NCI-H146 treated with DMSO at 0.1 percent for 48 hours (cell line): ENCODE data around the gene GET3.
"Not testable (repeated sequence)": the region's sequence is repeated elsewhere in the genome, so short reads cannot be mapped to it uniquely, and the experiment has no call there.

Experiments used
- DNase-seq: peaks from one replicate; lab custom pipeline; 2025; ENCODE audit not compliant: unreplicated experiment; lab: John Stamatoyannopoulos, UW

GET3 gene

DNA sequence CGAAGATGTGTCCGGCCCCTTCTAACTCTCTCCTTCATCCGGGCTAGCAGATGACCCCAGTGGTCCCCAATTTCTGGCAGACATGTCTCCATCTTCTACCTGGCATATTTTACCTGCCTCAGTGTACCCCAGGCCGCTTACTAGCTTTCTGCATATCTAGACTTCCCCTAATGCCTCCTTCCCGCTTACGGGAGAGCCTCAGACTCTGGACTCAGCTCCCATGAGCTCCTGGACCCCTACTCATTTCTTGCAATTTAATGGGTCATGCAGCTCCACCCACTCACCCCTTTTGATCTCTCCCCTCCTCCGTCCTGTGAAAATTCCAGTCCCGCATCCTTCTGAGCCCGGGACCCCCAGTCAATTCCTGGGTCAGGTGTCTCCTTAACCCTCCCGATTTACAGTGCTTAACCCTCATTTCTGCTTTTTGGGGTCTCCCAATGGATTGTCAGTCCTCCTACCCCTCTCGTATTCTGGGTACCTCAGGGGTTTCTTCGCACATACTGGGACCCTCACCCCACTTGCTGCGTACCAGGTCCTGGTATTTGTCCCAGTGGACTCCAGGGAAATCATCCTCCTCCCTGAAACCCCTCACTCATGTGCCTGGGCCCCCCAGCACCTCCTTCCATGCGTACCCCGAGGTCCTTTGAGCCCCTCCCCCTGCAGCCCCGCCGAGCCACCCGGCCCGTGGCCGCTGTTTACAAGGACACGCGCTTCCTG, 53.5 kb downstream of the GET3 start:
- DNase-seq, result no peak

GRCh38 chr19:12791345-12792050, 54.2 kb downstream of the GET3 start, which contains the start of gene JUNB:
Gene JUNB, plus strand, starts transcription at chr19:12791486. Its CDS starts 286 bp downstream, at chr19:12791772.
- peak; percentile 93 for DNase-seq

DNA sequence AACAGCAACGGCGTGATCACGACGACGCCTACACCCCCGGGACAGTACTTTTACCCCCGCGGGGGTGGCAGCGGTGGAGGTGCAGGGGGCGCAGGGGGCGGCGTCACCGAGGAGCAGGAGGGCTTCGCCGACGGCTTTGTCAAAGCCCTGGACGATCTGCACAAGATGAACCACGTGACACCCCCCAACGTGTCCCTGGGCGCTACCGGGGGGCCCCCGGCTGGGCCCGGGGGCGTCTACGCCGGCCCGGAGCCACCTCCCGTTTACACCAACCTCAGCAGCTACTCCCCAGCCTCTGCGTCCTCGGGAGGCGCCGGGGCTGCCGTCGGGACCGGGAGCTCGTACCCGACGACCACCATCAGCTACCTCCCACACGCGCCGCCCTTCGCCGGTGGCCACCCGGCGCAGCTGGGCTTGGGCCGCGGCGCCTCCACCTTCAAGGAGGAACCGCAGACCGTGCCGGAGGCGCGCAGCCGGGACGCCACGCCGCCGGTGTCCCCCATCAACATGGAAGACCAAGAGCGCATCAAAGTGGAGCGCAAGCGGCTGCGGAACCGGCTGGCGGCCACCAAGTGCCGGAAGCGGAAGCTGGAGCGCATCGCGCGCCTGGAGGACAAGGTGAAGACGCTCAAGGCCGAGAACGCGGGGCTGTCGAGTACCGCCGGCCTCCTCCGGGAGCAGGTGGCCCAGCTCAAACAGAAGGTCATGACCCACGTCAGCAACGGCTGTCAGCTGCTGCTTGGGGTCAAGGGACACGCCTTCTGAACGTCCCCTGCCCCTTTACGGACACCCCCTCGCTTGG, 55.0 kb downstream of the GET3 start:
- DNase-seq, result peak; percentile 75

GRCh38 chr19:12792853-12793289, 55.6 kb downstream of the GET3 start:
- DNase-seq, result peak; percentile 74

GRCh38 chr19:12793290-12794195, 56.2 kb downstream of the GET3 start:
- DNase-seq, result peak; percentile 89

- no peak for DNase-seq
These were observed 57.1 kb downstream of the GET3 start for GRCh38 chr19:12794196-12794941.

- DNase-seq, result no peak
These were observed 57.7 kb downstream of the GET3 start for GRCh38 chr19:12794971-12795381.

DNA sequence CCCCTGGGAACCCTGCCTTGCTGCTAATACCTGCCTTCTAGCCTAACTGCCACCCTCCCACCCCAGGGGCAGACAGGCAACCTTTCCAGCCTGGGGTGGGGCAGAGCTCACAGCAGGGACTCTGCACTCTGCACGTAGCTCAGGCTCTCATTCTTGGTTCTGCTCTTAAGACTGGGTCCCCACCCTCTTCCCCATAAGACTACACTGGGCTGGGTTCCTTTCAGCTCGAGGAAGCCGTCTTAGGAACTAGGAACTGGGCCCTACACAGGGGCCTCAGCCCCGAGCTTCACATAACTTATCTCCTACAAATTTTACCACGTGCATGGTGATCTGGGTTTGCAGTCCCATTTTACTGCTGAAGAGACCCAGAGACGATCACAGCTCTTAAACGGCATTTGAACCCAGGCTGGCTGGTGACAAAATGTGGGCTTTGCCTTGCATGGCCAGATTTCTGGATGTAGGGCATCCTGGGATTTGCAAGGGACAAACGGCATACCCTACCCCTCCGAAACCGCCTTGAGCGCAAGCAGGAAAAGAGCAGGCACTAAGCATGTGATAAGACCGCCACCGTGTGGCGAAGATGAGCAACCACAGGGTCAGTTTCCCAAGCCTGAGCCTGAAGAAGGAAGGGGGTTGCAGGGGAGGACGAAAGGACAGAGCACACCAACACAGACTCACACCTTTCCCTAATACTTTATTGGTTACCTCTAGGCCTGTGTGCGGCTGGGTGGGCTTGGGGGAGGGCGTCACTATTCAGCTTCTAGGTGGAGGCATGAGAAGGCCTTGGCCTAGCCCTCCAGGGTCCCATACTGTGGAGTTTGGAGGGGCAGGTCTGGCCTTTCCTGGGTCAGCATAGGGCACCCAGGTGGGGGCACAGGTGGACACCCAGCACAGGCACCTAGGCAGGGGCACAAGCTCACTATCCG, 59.1 kb downstream of the GET3 start:
- DNase-seq, result peak; percentile 82

DNA sequence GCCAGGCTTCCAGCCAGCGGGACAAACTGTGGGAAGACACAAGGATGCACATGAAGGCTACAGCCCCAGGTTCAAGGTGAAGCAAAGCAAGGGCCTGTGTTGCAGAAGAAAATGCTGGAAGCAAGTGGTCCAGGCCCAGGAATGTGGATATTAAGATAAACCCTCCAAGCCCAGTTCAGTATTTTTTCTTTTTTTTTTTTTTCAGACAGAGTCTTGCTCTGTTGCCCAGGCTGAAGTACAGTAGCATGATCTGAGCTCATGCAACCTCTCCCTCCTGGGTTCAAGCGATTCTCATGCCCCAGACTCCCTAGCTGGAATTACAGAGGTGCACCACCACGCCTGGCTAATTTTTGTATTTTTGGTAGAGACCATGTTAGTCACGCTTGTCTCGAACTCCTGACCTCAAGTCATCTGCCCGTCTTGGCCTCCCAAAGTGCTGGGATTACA, 59.9 kb downstream of the GET3 start:
- DNase-seq, result no peak

GRCh38 chr19:12797607-12798006, 60.3 kb downstream of the GET3 start:
- not testable (repeated sequence) for DNase-seq
